Caco-2 (cell line): Measurements from ENCODE around the gene TWNK. TPM values are rescaled to one million over a fixed set of nuclear protein-coding genes. Genes with fewer than 3 reads are reported as not detected.
A peak's percentile ranks its signal among the peaks of the same experiment; 100 is the strongest.

Source experiments
- BruUV-seq: library from RNA; stranded (reverse); fragments of 400-500 nt; replicated peaks from 2 replicates; lab custom pipeline; 2021; lab: Mats Ljungman, UMichigan
- CTCF ChIA-PET: fragments of 300-600 bp; sonication (Branson Sonifier 250); formaldehyde crosslinking; loops from one replicate; lab custom pipeline; 2022; ENCODE audit warnings: antibody characterized with exemption; lab: Charles Lee
- POLR2A ChIA-PET: fragments of 300-600 bp; sonication (Branson Sonifier 250); formaldehyde crosslinking; loops from one replicate; lab custom pipeline; 2022; ENCODE audit warnings: antibody characterized with exemption; lab: Charles Lee
- DNase-seq, 2 experiments: peaks; one replicate each; pipeline versions ENCODE4 v3.0.0 to v3.0.0-alpha.2; 2020 to 2022
- H3K27me3 ChIP-seq: replicated peaks from 2 replicates; pipeline ENCODE4 v1.6.0; 2011; ENCODE audit warnings: low read length; ENCODE audit not compliant: control insufficient read depth, insufficient read depth
- H3K36me3 ChIP-seq: 2 replicates; pipeline ENCODE4 v1.5.1; 2011; ENCODE audit warnings: low read length; ENCODE audit not compliant: control insufficient read depth, insufficient read depth
- H3K4me1 ChIP-seq: fragments of 250-450 bp; sonication (Bioruptor Pico); 2 replicates; pipeline ENCODE4 v1.5.1; 2020; ENCODE audit warnings: mild to moderate bottlenecking
- H3K4me3 ChIP-seq: 2 replicates; pipeline ENCODE4 v1.5.1; 2011; ENCODE audit warnings: low read depth, mild to moderate bottlenecking, control low read depth, low read length
- H3K9me3 ChIP-seq: fragments of 250-450 bp; sonication (Bioruptor Pico); 2 replicates; pipeline ENCODE4 v1.5.1; 2020; ENCODE audit warnings: mild to moderate bottlenecking, moderate library complexity
- H3K27ac Mint-ChIP-seq: one replicate; pipeline ENCODE4 v1.8.0; 2022; ENCODE audit warnings: mixed read lengths; ENCODE audit not compliant: unreplicated experiment
- H3K27me3 Mint-ChIP-seq: one replicate; pipeline ENCODE4 v1.8.0; 2022; ENCODE audit warnings: mixed read lengths; ENCODE audit not compliant: insufficient read depth, unreplicated experiment
- H3K36me3 Mint-ChIP-seq: one replicate; pipeline ENCODE4 v1.8.0; 2022; ENCODE audit warnings: mild to moderate bottlenecking, mixed read lengths; ENCODE audit not compliant: insufficient read depth, unreplicated experiment
- H3K4me1 Mint-ChIP-seq: one replicate; pipeline ENCODE4 v1.8.0; 2022; ENCODE audit warnings: low read depth, mixed read lengths; ENCODE audit not compliant: unreplicated experiment
- H3K4me3 Mint-ChIP-seq: one replicate; pipeline ENCODE4 v1.8.0; 2022; ENCODE audit warnings: mild to moderate bottlenecking, moderate library complexity, mixed read lengths; ENCODE audit not compliant: unreplicated experiment
- H3K9me3 Mint-ChIP-seq: one replicate; pipeline ENCODE4 v1.8.0; 2022; ENCODE audit warnings: mixed read lengths; ENCODE audit not compliant: unreplicated experiment
- CTCF ChIP-seq, 2 experiments: fragments of 200-600 bp in 1 of 2; IDR thresholded peaks; 1 replicate in 1 of 2; 2 replicates in 1 of 2; pipeline versions ENCODE4 v1.5.1 to v1.8.0; 2011 to 2022; ENCODE audit warnings: antibody characterized with exemption in 1 of 2, control low read depth in 1 of 2, inconsistent platforms in 1 of 2, low read depth in 1 of 2, low read length in 1 of 2, mild to moderate bottlenecking in 1 of 2, moderate library complexity in 1 of 2; ENCODE audit not compliant: insufficient read depth in 1 of 2, severe bottlenecking in 1 of 2, unreplicated experiment in 1 of 2
- intact Hi-C: fragments of 100-400 bp; cut with micrococcal nuclease; formaldehyde crosslinking; loops from one replicate; pipeline ENCODE4 v1.10.0; 2022; ENCODE audit not compliant: unreplicated experiment
- total RNA-seq: library from RNA; stranded (reverse); gene quantifications from 2 replicates; pipeline ENCODE4 v1.2.3, GENCODE V29; 2022

TWNK gene
- total RNA-seq, 1 experiment from 2014 or later = 29.8 TPM

- BruUV-seq = no TSS peak
- peaks cover 14% of the 10 kb centered on the region for H3K36me3 Mint-ChIP-seq
- Histone ChIP-seq H3K4me3 (no peak overlapping the region), H3K36me3 (peaks cover 2% of the 10 kb centered on the region), H3K9me3 (no peaks in the 10 kb centered on the region), H3K27me3 (no peaks in the 10 kb centered on the region), H3K4me1 (peaks cover under 1% of the 10 kb centered on the region; the same call in 1 of the 2 replicates)
- no peak for TF ChIP-seq CTCF (IDR thresholded peaks at IDR 0.05; ENCODE audit: insufficient read depth in 1 of 2, low read depth in 1 of 2, low read length in 1 of 2, severe bottlenecking in 1 of 2, unreplicated experiment in 1 of 2)
- intact Hi-C loops = no loop called here
- ChIA-PET POLR2A (interaction anchor here (0.6 kb wide), 1 partner anchor 24 kb away, joined by 5 read pairs; no protein-coding TSS in a partner anchor), CTCF (interaction anchor here (0.8 kb wide), 1 partner anchor 9 kb away, joined by 3 read pairs; no protein-coding TSS in a partner anchor)
- H3K27me3 Mint-ChIP-seq = no peaks in the 10 kb centered on the region
- H3K27ac Mint-ChIP-seq = no peak overlapping the region
- H3K4me1 Mint-ChIP-seq = peaks cover 4% of the 10 kb centered on the region
- H3K4me3 Mint-ChIP-seq = no peak overlapping the region
- no peaks in the 10 kb centered on the region for H3K9me3 Mint-ChIP-seq
- DNase-seq = no peak
Measured at GRCh38 chr10:101005869-101006567, 18.7 kb downstream of the TWNK start.

- no peaks in the 10 kb centered on the region for H3K4me1 Mint-ChIP-seq
- peaks cover 2% of the 10 kb centered on the region for H3K36me3 ChIP-seq
- CTCF ChIA-PET = interaction anchor here (0.8 kb wide), 1 partner anchor 9 kb away, joined by 3 read pairs; no protein-coding TSS in a partner anchor
- H3K36me3 Mint-ChIP-seq = peaks cover 11% of the 10 kb centered on the region
- intact Hi-C loops = no loop called here
- H3K27ac Mint-ChIP-seq = no peak overlapping the region
- POLR2A ChIA-PET = interaction anchor here (0.6 kb wide), 1 partner anchor 24 kb away, joined by 5 read pairs; no protein-coding TSS in a partner anchor
- no peak overlapping the region for H3K4me3 ChIP-seq
- no peaks in the 10 kb centered on the region for H3K9me3 Mint-ChIP-seq
- H3K9me3 ChIP-seq = no peaks in the 10 kb centered on the region
- no peaks in the 10 kb centered on the region for H3K4me1 ChIP-seq
- no peak overlapping the region for H3K4me3 Mint-ChIP-seq
- H3K27me3 ChIP-seq = no peaks in the 10 kb centered on the region
- no peaks in the 10 kb centered on the region for H3K27me3 Mint-ChIP-seq
- DNase-seq = no peak
- BruUV-seq = TSS peak; percentile 15
- no peak for TF ChIP-seq CTCF (IDR thresholded peaks at IDR 0.05; ENCODE audit: insufficient read depth in 1 of 2, low read depth in 1 of 2, low read length in 1 of 2, severe bottlenecking in 1 of 2, unreplicated experiment in 1 of 2)
Measured at GRCh38 chr10:101006593-101007098, 19.3 kb downstream of the TWNK start.

- intact Hi-C loops = no loop called here
- Mint-ChIP-seq H3K4me1 (no peaks in the 10 kb centered on the region), H3K36me3 (peaks cover 11% of the 10 kb centered on the region), H3K4me3 (no peak overlapping the region), H3K9me3 (no peaks in the 10 kb centered on the region), H3K27ac (no peak overlapping the region), H3K27me3 (no peaks in the 10 kb centered on the region)
- TF ChIP-seq CTCF (IDR thresholded peaks at IDR 0.05; ENCODE audit: insufficient read depth in 1 of 2, low read depth in 1 of 2, low read length in 1 of 2, severe bottlenecking in 1 of 2, unreplicated experiment in 1 of 2) = no peak
- no peaks in the 10 kb centered on the region for H3K4me1 ChIP-seq
- ChIA-PET POLR2A (interaction anchor here (0.6 kb wide), 1 partner anchor 23 kb away, joined by 5 read pairs; no protein-coding TSS in a partner anchor), CTCF (interaction anchor here (0.7 to 0.8 kb wide), 3 partner anchors 10 to 155 kb away, joined by 3 to 5 read pairs (median 5); no protein-coding TSS in a partner anchor)
- peaks cover 2% of the 10 kb centered on the region for H3K36me3 ChIP-seq
- no peak for DNase-seq
- no peaks in the 10 kb centered on the region for H3K9me3 ChIP-seq
- H3K27me3 ChIP-seq = no peaks in the 10 kb centered on the region
- BruUV-seq = no TSS peak
- no peak overlapping the region for H3K4me3 ChIP-seq
Measured at GRCh38 chr10:101007099-101007711, 19.9 kb downstream of the TWNK start.
